H1 (cell line): ENCODE data around the gene ATXN7L3B. TPM values are rescaled to one million over a fixed set of nuclear protein-coding genes. Genes with fewer than 3 reads are reported as not detected.

Source experiments
- CTCF ChIA-PET: fragments of 300-600 bp; sonication (Branson Sonifier 250); formaldehyde crosslinking; loops from one replicate; lab custom pipeline; 2021; ENCODE audit not compliant: partially characterized antibody; lab: Charles Lee
- POLR2A ChIA-PET: fragments of 300-600 bp; sonication (Branson Sonifier 250); formaldehyde crosslinking; loops from one replicate; lab custom pipeline; 2021; ENCODE audit warnings: inconsistent platforms; ENCODE audit not compliant: partially characterized antibody; lab: Charles Lee
- DNase-seq, 2 experiments: peaks; one replicate each; pipeline versions ENCODE4 v3.0.0 to v3.0.0-alpha.2; 2010 to 2022; ENCODE audit warnings: low spot score in 2 of 2, low read depth in 1 of 2, mixed read lengths in 1 of 2
- FAIRE-seq: peaks from 2 replicates; lab custom pipeline; 2011; peaks lifted over from hg19 to GRCh38; lab: Jason Lieb, UNC
- H2AFZ ChIP-seq: 2 replicates; pipeline ENCODE4 v1.8.1; 2012; ENCODE audit warnings: low read length, inconsistent platforms
- H2AK5ac ChIP-seq: 2 replicates; pipeline ENCODE4 v1.6.1; 2013; ENCODE audit warnings: low read depth, low read length
- H2BK120ac ChIP-seq: replicated peaks from 2 replicates; pipeline ENCODE3; 2013; ENCODE audit warnings: low read depth, low read length, inconsistent platforms
- H2BK12ac ChIP-seq: 2 replicates; pipeline ENCODE4 v1.6.1; 2013; ENCODE audit warnings: low read depth, low read length
- H2BK15ac ChIP-seq: 2 replicates; pipeline ENCODE4 v1.6.1; 2013; ENCODE audit warnings: low read length
- H2BK20ac ChIP-seq: 2 replicates; pipeline ENCODE4 v1.6.1; 2013; ENCODE audit warnings: low read length
- H2BK5ac ChIP-seq: 2 replicates; pipeline ENCODE4 v1.6.1; 2013; ENCODE audit warnings: low read depth, low read length
- H3K14ac ChIP-seq: 2 replicates; pipeline ENCODE4 v1.6.1; 2013; ENCODE audit warnings: inconsistent platforms; ENCODE audit not compliant: insufficient read length
- H3K18ac ChIP-seq: 2 replicates; pipeline ENCODE4 v1.6.1; 2013; ENCODE audit warnings: low read length; ENCODE audit errors: extremely low read depth
- H3K23ac ChIP-seq: 2 replicates; pipeline ENCODE4 v1.6.1; 2013; ENCODE audit warnings: inconsistent platforms; ENCODE audit not compliant: insufficient read length
- H3K23me2 ChIP-seq: 2 replicates; pipeline ENCODE4 v1.6.1; 2013; ENCODE audit warnings: low read depth, low read length
- H3K27ac ChIP-seq: 2 replicates; pipeline ENCODE4 v1.6.1; 2011; ENCODE audit warnings: low read depth, low read length, inconsistent platforms
- H3K27me3 ChIP-seq, 4 experiments: replicated peaks in 1 of 4; 1 replicate in 1 of 4; 2 replicates in 3 of 4; pipeline versions ENCODE4 v1.6.1 to v1.8.1; 2011 to 2013; ENCODE audit warnings: low read length in 3 of 4, mild to moderate bottlenecking in 3 of 4, inconsistent platforms in 2 of 4, mixed read lengths in 2 of 4, moderate library complexity in 1 of 4; ENCODE audit not compliant: control insufficient read depth in 3 of 4, insufficient read depth in 3 of 4; ENCODE audit errors: extremely low read depth in 1 of 4
- H3K36me3 ChIP-seq, 4 experiments: 2 replicates each; pipeline versions ENCODE4 v1.6.1 to v1.8.1; 2011 to 2013; ENCODE audit warnings: mild to moderate bottlenecking in 4 of 4, low read length in 3 of 4, moderate library complexity in 2 of 4, control low read depth in 1 of 4, inconsistent platforms in 1 of 4; ENCODE audit not compliant: insufficient read depth in 4 of 4, control insufficient read depth in 2 of 4
- H3K4ac ChIP-seq: replicated peaks from 2 replicates; pipeline ENCODE3; 2013; ENCODE audit warnings: low read length, low read depth, mixed read lengths, inconsistent platforms; ENCODE audit not compliant: insufficient read length
- H3K4me1 ChIP-seq, 4 experiments: replicated peaks in 1 of 4; 1 replicate in 1 of 4; 2 replicates in 3 of 4; pipeline versions ENCODE4 v1.6.1 to v1.8.1; 2011 to 2013; ENCODE audit warnings: low read length in 3 of 4, inconsistent platforms in 2 of 4, mixed read lengths in 1 of 4; ENCODE audit not compliant: insufficient read depth in 4 of 4, control insufficient read depth in 3 of 4
- H3K4me2 ChIP-seq, 2 experiments: 2 replicates each; pipeline versions ENCODE4 v1.6.1 to v1.8.1; 2011 to 2013; ENCODE audit warnings: low read depth in 2 of 2, low read length in 2 of 2, control low read depth in 1 of 2, inconsistent platforms in 1 of 2, mild to moderate bottlenecking in 1 of 2; ENCODE audit not compliant: insufficient read depth in 1 of 2
- H3K4me3 ChIP-seq, 4 experiments: fragments of 200-600, 300-600 bp in 1 of 4; sonication (generic), shearing (Covaris generic), sonication (Bioruptor Twin) in 1 of 4; 2 replicates each; pipeline versions ENCODE4 v1.5.1 to v1.8.1; 2011 to 2016; ENCODE audit warnings: low read length in 4 of 4, low read depth in 3 of 4, control low read depth in 2 of 4, inconsistent platforms in 2 of 4, mild to moderate bottlenecking in 2 of 4, mixed read lengths in 1 of 4, moderate library complexity in 1 of 4; ENCODE audit not compliant: insufficient read depth in 2 of 4; ENCODE audit errors: extremely low read depth in 1 of 4
- H3K56ac ChIP-seq: replicated peaks from 2 replicates; pipeline ENCODE3; 2013; ENCODE audit warnings: low read depth, mild to moderate bottlenecking, mixed read lengths, low read length, inconsistent platforms; ENCODE audit not compliant: insufficient read length
- H3K79me1 ChIP-seq: 2 replicates; pipeline ENCODE4 v1.6.1; 2013; ENCODE audit warnings: low read depth, low read length, control low read depth
- H3K79me2 ChIP-seq, 2 experiments: 2 replicates each; pipeline versions ENCODE4 v1.6.1 to v1.8.1; 2012 to 2013; ENCODE audit warnings: low read length in 2 of 2, mild to moderate bottlenecking in 2 of 2, inconsistent platforms in 1 of 2; ENCODE audit not compliant: insufficient read depth in 2 of 2, control insufficient read depth in 1 of 2
- H3K9ac ChIP-seq, 4 experiments: replicated peaks in 1 of 4; 1 replicate in 1 of 4; 2 replicates in 3 of 4; pipeline versions ENCODE4 v1.6.1 to v1.8.1; 2011 to 2013; ENCODE audit warnings: low read depth in 3 of 4, low read length in 3 of 4, control low read depth in 2 of 4, mild to moderate bottlenecking in 2 of 4, moderate library complexity in 2 of 4, inconsistent platforms in 1 of 4; ENCODE audit errors: extremely low read depth in 1 of 4
- H3K9me3 ChIP-seq, 2 experiments: 2 replicates each; pipeline versions ENCODE4 v1.6.1 to v1.8.1; 2012 to 2013; ENCODE audit warnings: mild to moderate bottlenecking in 2 of 2, moderate library complexity in 2 of 2, control low read depth in 1 of 2, inconsistent platforms in 1 of 2, low read depth in 1 of 2, low read length in 1 of 2, mixed read lengths in 1 of 2; ENCODE audit not compliant: insufficient read depth in 2 of 2
- H4K20me1 ChIP-seq, 2 experiments: replicated peaks in 1 of 2; 2 replicates each; pipeline versions ENCODE3 to v1.8.1; 2011 to 2013; ENCODE audit warnings: inconsistent platforms in 2 of 2, low read length in 2 of 2, mild to moderate bottlenecking in 1 of 2; ENCODE audit not compliant: insufficient read depth in 2 of 2, control insufficient read depth in 1 of 2
- H4K5ac ChIP-seq: 2 replicates; pipeline ENCODE4 v1.6.1; 2013; ENCODE audit warnings: low read length, low read depth, mixed read lengths, inconsistent platforms; ENCODE audit not compliant: insufficient read length
- H4K8ac ChIP-seq: 2 replicates; pipeline ENCODE4 v1.8.0; 2013; ENCODE audit warnings: mild to moderate bottlenecking, moderate library complexity, low read length, inconsistent platforms; ENCODE audit not compliant: insufficient read depth; ENCODE audit errors: extremely low read depth
- H4K91ac ChIP-seq: replicated peaks from 2 replicates; pipeline ENCODE3; 2013; ENCODE audit warnings: low read length, mixed read lengths, inconsistent platforms; ENCODE audit not compliant: insufficient read length
- JUN ChIP-seq: IDR thresholded peaks from 2 replicates; pipeline ENCODE4 v1.6.1; 2011; ENCODE audit warnings: low read depth, mild to moderate bottlenecking, improper control_type of control experiment, low read length
- RNF2 ChIP-seq: fragments of 200-900, 300-1000 bp; sonication (generic); IDR thresholded peaks from 2 replicates; pipeline ENCODE4 v1.7.1; 2016; ENCODE audit warnings: borderline replicate concordance, low read depth, mild to moderate bottlenecking, antibody characterized with exemption, low read length; ENCODE audit not compliant: poor library complexity, severe bottlenecking; ENCODE audit errors: missing control alignments
- YY1 ChIP-seq: IDR thresholded peaks from 2 replicates; pipeline ENCODE4 v1.6.1; 2011; ENCODE audit warnings: low read depth, mild to moderate bottlenecking, low read length
- WGBS, 2 experiments: shearing (Covaris generic) in 1 of 2; methylation state at CpG; one replicate each; pipeline versions ENCODE4 v1.1.6 to v1.1.7; 2013 to 2015; ENCODE audit warnings: low lambda C conversion rate in 2 of 2, mixed read lengths in 2 of 2, inconsistent platforms in 1 of 2, low coverage in 1 of 2, missing lambda C conversion rate in 1 of 2; ENCODE audit not compliant: insufficient replicate concordance in 2 of 2, insufficient coverage in 1 of 2, insufficient read length in 1 of 2; ENCODE audit errors: extremely low coverage in 1 of 2, missing lambda C conversion rate in 1 of 2; 5-methylcytosine and 5-hydroxymethylcytosine counted together
- polyA plus RNA-seq, 7 experiments: library from polyadenylated mRNA; depleted of rRNA in 3 of 7; stranded (reverse) in 5 of 7; unstranded in 2 of 7; fragments of >200 nt in 5 of 7; fragments of 200-250 nt in 2 of 7; gene quantifications; 1 replicate in 5 of 7; 2 replicates in 1 of 7; 4 replicates in 1 of 7; pipeline versions ENCODE4 v1.2.1 to v1.2.3, GENCODE V29; 2011 to 2013; ENCODE audit warnings: missing spikeins in 2 of 7, mixed read lengths in 2 of 7
- total RNA-seq: library from RNA; stranded (reverse); fragmentation: NEBNext Ultra II Directional; extraction: Animal tissue kit (Norgen Biotek cat#: 25700); gene quantifications from 2 replicates; pipeline ENCODE4 v1.2.1, GENCODE V29; 2021

Gene ATXN7L3B
- total and polyA plus RNA-seq, 2 of the 8 experiments (the other 6 are each of a cell fraction or from before 2014, with no cell fraction given): 23.7 to 39.9 TPM

DNA sequence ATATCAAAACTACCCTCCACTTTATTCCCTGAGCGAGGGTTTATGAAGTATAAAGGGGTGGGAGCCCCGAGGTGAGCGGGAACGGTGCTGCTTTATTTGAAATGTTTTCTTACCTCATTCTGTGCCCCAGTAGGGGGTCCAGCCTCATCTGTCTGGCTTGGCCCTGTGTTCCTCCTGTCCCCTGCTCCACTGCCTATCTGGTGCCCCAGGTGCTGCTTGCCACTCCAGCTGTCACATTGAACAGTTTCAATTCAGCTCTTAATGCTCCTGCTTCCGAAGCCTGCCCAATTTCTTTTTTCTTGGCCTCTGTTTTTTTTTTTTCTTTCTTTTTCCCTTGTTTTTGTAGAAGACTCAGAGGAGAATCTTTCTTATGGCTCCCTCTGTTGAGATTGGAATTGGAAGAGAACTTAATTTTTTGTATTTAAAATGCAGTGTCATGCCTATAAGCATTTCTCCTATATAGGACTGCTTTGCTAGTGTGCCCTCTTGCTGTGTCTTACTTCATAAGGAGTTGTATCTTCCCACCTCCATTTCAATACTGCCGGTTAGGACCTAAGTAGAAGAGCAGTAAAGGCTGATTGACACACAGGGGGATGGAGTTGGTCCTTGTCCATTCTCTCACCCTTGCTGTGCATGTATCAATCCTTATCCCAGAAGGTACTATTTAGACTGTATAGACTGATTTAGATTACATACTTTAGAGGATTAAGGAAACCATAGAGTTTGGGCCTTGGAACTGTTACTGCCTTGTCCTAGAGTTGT, 2.3 kb downstream of the ATXN7L3B start:
- POLR2A ChIA-PET: interaction anchor here (1.1 kb wide), 1 partner anchor 31 kb away, joined by 4 read pairs; no protein-coding TSS in a partner anchor
- H3K4ac ChIP-seq: no peak overlapping the region
- peaks cover 3 to 12% of the 10 kb centered on the region in 2 experiments for H4K20me1 ChIP-seq
- H3K56ac ChIP-seq: no peak overlapping the region
- H3K27ac ChIP-seq: no peak overlapping the region
- no peak overlapping the region for H2BK120ac ChIP-seq
- no peak overlapping the region for H2BK15ac ChIP-seq
- no peak overlapping the region for H4K8ac ChIP-seq
- no peak for DNase-seq
- H3K79me2 ChIP-seq: peaks cover 21 to 60% of the 10 kb centered on the region in 2 experiments
- H3K18ac ChIP-seq: no peak overlapping the region
- H4K5ac ChIP-seq: no peak overlapping the region
- no peaks in the 10 kb centered on the region for H3K27me3 ChIP-seq
- H3K14ac ChIP-seq: no peak overlapping the region
- H3K23ac ChIP-seq: no peak overlapping the region
- no peak overlapping the region for H3K9ac ChIP-seq
- H2BK12ac ChIP-seq: no peak overlapping the region; the same call in none of the 2 replicates
- H3K23me2 ChIP-seq: peaks cover 5% of the 10 kb centered on the region
- H3K79me1 ChIP-seq: peaks cover 7% of the 10 kb centered on the region
- FAIRE-seq: no peak
- H3K4me1 ChIP-seq: peaks cover 6 to 18% (median 14%) of the 10 kb centered on the region in 4 experiments; a peak in 6 of 7 replicates
- no peak overlapping the region for H4K91ac ChIP-seq
- peak overlapping the region; percentile 87 to 98 for H3K4me2 ChIP-seq
- H2AFZ ChIP-seq: no peak overlapping the region
- H2BK20ac ChIP-seq: no peak overlapping the region
- peaks cover 0 to 8% (median 0%) of the 10 kb centered on the region in 4 experiments; a peak in 1 of 8 replicates for H3K36me3 ChIP-seq
- no peak overlapping the region for H2BK5ac ChIP-seq
- CTCF ChIA-PET: interaction anchor here (1.3 kb wide), 1 partner anchor 124 kb away, joined by 3 read pairs; no protein-coding TSS in a partner anchor
- no peaks in the 10 kb centered on the region for H3K9me3 ChIP-seq
- H2AK5ac ChIP-seq: no peak overlapping the region
- H3K4me3 ChIP-seq: peak overlapping the region; percentile 5 to 95 (median 46); a peak in 5 of 8 replicates
- 73% methylated on average over 6 of the region's 6 CpGs; no CpG with 5 or more reads in 1 of the 2 experiments for WGBS, 2 experiments
- TF ChIP-seq JUN (no peak), RNF2 (no peak), YY1 (no peak)
